CD4-positive, alpha-beta T cell treated with Interleukin-21 for 1 hour (primary cell): ENCODE results near the gene RFK.
"Not testable (repeated sequence)": the region's sequence is repeated elsewhere in the genome, so short reads cannot be mapped to it uniquely, and the experiment has no call there.

ENCODE experiments used
- DNase-seq: peaks from one replicate; pipeline ENCODE4 v3.0.0-alpha.2; 2020

The RFK gene

DNA sequence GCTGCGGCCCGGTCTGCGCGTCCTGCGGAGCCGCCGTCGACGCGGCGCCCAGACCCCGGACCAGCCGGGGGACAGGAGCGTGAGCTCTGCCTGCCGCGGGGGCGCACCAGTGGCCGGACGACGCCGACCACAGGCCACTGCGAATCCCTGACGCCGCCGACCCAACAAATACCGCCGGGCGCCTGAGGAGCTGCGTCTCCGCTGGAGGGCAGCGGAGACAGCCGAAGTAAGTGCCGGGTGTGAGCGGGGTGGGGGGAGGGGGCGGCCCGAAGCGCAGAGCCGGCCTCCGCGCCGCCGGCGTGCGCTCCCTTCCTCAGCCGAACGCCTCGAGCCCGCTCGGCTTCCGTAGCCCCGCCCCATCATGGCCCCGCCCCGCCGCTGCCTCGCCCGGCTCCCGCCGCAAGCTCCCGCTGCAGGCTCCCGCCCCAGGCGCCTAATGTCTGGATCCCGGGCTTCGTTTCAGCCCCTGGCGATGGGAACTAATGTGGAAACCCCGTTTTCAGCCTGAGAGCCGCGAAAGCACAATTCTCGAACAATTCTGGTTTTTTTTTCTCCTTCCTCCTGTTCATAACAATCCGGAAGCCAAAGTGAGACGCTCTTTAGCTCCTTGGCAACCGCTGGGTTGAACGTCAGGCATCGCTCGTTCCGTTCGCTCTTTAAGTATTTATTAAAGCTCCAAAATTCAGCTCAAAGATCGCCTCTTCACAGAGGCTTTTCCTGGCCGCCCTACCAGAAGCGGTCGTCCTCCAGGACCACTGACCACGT is at the start of gene RFK:
Gene RFK, minus strand, starts transcription at position 232 of the 765 bp plus-strand sequence. CDS start 255 bp downstream, outside the sequence.
- peak; percentile 93 for DNase-seq

DNA sequence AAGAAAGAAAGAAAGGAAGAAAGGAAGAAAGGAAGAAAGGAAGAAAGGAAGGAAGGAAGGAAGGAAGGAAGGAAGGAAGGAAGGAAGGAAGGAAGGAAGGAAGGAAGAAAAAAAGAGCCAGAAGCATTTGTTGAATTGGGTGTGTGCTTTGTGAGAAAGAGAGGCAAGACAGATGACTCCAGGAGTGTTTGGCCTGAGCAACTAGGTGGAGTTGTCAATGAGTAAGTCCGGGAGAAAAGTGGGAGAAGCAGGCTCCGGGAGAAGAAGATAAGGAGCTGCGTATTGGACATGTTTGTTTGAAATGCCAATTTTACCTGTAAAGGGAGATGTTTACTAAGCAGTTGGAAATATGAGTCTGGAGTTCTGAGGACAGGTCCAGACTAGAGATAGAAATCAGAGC is 49.7 kb upstream of the RFK start:
- DNase-seq, result no peak

DNA sequence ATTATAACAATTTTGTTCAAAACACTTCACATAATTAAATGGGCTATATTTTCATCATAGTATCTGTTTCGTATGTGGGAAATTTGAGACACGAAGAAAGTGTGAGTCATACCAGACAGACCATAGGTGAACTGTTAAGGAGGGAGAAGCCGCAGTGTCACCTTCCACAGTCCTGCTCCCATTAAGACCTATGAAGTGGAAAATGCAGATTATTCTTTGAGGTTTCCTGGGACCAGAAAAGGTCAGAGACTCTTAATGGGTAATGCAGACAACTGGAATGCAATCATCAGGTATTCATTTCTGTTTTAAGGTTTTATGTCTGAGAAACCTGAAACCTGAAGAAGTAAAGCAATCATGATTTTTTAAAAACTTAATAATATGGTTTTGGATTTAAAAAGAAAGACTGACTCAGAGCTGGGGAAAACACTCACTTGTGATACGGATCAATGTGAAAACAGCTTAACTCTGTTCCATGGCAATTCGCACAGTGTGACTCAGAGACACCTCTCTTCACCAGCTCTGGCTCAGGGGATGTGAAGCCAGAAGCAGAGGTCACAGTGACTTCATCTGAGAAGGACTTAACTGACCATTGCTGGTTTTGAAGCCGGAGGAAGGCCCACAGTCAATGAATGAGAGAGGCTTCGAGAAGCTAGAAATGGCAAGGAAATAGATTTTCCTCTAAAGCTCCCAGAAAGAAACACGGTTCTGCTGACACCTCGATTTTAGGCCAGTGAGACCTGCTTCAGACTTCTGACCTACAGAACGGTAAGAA is 47.5 kb upstream of the RFK start:
- DNase-seq, result no peak

DNA sequence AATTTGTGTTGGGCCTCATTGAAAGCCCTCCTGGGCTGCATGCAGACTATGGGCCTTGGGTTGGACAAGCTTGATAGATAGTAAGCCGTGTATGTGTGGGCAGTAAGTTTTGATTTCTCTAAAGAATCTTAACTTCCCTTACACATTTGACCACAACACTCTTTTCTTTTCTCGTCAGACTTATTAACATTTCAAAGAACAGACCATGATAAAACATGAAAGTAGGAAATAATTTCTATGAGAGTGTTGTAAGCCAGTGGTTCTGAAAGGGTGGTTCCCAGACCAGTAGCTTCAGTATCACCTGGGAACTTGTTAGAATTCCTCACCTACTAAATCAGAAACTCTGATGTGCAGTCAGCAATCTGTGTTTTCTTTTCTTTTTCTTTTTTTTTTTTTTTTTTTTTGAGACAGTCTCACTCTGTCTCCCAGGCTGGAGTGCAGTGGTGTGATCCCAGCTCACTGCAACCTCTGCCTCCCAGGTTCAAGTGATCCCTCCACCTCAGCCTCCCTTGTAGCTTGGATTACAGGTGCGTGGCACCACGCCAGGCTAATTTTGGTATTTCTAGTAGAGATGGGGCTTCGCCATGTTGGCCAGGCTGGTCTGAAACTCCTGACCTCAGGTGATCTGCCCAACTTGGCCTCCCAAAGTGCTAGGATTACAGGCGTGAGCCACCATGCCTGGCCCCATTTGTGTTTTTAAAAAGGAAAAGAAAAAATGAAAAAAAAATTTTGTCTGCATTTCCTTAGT is 44.8 kb upstream of the RFK start:
- no peak for DNase-seq

DNA sequence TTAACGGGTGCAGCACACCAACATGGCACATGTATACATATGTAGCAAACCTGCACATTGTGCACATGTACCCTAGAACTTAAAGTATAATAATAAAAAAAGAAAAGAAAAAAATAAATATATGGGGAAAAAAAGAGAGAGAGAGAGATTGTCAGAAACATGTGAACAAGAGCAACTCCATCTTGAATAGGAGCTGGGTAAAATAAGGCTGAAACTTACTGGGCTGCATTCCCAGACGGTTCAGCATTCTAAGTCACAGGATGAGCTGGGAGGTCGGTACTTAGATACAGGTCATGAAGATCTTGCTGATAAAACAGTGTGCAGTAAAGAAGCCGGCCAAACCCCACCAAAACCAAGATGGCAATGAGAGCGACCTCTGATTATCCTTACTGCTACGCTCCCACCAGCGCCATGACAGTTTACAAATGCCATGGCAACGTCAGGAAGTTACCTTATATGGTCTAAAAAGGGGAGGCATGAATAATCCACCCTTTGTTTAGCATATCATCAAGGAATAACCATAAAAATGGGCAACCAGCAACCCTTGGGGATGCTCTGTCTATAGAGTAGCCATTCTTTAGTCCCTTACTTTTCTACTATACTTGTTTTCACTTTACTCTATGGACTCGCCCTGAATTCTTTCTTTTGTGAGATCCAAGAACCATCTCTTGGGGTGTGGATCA is 42.9 kb upstream of the RFK start:
- DNase-seq, result not testable (repeated sequence)

DNA sequence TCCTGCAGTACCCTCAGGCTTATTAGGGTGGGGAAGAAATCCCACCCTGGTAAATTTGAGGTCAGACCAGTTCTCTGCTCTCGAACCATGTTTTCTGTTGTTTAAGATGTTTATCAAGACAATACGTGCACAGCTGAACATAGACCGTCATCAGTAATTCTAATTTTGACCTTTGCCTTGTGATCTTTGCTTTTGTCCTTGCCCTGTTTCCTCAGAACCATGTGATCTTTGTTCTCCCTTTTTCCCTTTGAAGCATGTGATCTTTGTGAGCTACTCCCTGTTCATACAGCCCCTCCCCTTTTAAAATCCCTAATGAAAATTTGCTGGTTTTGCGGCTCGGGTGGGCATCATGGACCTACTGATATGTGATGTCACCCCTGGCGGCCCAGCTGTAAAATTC is 40.7 kb upstream of the RFK start:
- not testable (repeated sequence) for DNase-seq

DNA sequence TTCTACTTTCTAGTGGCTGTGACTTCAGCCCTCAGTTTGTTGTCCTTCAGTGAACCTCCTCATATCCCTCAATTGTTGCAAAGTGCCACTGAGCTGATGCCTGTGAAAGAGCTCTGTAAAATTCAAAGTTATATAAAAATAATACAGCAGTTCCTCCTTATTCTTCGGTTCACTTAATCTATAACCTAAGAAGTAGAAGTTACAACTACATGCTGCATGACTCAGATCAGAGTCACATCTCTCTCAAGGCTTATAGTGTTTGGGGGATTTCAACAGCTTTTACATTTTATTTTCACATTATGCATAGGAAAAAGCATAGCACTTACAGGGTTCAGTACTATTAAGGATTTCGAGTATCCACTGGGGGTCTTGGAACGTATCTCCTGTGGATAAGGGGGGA is 39.6 kb upstream of the RFK start:
- DNase-seq, result no peak

DNA sequence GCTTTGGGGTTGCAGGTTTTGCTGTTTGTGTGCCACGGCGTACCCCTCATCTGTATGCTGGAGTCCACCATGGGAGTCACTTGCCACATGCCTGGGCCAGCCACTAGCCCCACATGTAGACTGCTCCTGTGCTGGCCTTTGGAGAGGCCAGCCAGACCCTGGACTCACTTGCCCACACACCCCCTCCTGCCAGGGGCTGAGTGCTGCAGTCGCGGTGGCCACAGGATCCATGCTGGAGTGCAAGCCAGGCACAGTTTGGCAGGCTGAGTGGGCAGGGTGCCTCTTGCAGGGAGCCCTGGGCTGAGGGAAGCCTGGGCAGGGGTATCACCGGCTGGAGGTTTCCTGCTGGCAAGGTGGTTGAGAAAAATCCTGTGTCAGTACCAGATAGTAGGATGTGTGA is 39.2 kb upstream of the RFK start:
- DNase-seq, result no peak

DNA sequence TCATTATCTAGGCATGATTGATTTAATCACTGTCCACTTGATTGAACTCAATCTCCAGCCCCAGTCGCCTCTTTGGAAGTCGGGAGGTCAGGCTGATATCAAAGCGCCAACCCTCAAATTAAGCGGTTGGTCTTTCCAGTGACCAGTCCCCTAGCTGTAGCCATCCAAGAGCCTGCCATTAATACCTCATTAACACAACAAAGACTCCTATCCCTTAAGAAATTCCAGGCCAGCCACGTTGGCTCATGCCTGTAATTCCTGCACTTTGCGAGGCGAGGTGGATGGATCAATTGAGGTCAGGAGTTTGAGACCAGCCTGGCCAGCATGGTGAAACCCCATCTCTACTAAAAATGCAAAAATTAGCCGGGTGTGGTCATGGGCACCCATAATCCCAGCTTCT is 37.4 kb upstream of the RFK start:
- DNase-seq, result no peak

DNA sequence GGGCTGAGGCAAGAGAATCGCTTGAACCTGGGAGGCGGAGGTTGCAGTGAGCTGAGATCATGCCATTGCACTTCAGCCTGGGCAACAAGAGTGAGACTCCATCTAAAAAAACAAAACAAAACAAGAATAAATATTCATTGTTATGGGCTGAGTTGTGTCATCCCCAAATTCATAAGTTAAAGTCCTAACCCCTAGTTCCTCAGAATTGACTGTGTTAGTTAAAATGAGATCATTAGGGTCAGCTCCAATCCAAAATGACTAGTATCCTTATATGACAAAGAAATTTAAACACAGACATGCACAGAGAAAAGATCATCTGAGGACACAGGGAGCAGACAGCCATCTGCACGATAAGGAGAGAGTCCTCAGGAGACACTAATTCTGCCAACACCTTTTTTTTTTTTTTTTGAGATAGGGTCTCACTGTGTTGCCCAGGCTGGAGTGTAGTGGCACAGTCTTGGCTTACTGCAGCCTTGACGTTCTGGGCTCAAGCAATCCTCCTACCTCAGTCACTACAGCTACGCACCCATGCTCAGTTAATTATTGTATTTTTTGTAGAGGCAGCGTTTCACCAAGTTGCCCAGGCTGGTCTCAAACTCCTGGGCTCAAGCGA is 32.7 kb upstream of the RFK start:
- no peak for DNase-seq

DNA sequence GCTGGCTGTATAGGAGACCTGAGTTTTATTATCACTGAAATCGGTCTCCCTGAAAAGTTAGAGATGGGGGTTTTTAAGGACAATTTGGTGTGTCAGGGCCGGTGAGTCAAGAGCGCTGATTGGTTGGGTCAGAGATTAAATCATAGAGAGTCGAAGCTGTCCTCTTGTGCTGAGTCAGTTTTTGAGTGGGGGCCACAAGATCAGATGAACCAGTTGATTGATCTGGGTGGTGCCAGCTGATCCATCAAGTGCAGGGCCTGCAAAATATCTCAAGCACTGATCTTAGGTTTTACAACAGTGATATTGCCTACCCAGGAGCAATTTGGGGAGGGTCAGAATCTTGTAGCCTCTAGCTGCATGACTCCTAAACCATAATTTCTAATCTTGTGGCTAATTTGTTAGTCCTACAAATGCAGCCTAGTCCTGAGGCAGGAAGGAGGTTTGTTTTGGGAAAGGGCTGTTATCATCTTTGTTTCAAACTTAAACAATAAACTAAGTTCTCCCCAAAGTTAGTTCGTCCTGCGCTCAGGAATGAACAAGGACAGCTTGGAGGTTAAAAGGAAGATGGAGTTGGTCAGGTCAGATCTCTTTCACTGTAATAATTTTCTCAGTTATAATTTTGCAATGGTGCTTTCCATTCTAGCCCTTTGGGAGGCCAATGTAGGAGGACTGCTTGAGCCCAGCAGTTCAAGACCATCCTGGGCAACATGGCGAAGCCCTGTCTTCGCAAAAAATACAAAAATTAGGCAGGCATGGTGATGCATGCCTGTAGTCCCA is 31.6 kb upstream of the RFK start:
- no peak for DNase-seq

DNA sequence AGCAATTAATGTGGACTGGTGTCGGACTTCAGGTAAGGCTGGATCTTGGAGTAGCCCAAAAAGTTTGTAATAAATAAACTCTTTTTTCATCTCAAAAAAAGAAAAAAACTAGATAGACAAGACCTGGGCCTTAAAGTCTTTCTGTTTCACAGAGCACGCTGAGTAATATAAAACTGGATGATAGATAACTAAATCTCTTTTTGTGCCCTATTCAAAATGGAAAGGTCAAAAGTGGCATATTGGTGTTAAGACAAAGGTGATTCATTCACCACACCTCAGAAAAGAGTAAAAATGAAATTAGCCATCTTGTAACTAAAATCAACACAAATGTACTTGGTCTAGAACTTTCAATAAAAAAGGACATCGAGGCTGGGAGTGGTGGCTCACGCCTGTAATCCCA is 30.3 kb upstream of the RFK start:
- no peak for DNase-seq

DNA sequence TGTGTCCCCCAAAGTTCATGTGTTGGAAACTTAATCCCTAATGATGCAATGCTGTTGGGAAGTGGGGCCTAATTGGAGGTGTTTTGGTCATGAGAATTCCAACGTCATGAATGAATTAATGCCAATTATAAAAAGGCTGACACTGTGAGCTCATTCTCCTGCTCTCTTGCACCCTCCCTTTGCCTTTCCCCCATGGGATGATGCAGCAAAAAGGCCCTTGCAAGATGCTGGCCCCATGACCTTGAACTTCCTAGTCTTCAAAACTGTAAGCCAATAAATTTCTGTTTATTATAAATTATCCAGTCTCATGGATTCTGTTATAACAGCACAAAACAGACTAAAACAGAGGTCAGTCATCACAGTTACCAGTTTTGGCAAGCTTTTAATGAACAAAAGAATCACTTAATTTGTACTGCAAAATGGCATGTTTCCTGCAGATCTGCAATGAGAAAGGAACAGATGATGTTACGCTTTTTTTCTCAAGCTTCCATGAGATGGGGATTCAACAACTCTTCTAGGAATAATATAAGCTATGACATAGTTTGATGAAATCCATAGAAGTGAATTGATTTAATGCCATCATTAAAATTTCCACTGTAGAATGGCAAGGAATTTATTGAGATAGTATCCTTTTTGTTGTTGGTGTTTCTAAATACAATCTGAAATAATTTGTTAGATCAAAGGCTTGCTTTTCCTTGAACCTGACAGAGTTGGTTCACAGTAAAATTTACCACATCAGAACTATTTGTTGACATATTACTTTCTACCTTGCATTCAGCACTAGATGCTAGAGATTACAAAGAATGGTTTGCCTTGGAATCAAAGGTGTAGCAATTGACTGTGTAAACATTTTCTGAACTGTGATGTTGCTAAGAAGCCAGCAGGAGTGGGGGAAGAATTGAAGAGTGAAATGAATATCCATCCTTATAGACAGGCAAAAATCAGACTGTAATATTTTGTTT is 29.3 kb upstream of the RFK start:
- peak; percentile 7 for DNase-seq

DNA sequence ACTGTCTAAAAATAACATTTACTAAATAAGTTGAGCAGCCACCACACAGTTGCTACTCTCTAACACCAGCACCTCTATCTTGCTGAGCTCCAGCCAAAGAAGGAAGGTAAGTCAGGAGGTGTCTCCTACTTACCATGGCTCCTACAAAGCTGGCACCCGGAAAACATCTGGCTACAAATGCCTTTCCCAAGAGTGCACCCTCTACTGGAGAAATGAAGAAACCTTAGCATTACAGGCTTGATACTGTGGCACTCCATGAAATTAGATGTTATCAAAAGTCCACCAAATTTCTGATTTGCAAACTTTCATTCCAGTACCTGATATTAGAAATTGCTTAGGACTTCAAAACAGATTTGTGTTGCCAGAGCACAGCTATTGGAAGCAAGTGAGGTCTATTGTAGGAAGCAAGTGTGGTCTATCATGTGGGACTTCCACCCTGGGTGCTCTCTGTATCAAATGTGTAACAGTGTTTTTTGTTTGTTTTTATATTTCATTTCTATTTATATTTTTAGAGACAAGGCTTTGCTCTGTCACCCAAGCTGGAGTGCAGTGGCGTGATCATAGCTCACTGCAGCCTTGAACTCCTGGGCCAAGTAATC is 25.7 kb upstream of the RFK start:
- peak; percentile 20 for DNase-seq

DNA sequence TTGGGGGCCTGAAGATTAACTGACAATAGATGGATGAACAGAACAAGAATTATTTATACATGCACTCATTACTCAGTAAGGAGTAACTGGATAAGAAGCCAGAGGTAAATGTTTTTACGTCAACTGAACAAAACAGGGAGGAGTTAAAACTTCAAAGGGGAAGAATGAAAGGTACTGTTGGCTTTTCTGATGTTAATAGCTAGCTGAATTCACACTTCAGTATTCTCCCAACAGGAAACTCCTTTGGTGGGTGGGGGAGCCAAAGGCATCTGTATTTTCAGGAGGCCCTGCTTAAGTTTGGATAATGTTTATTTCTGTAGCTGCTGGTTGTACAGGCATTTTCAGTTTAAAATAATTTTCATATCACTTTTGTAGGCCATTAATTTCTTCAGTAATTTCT is 23.2 kb upstream of the RFK start:
- DNase-seq, result no peak

DNA sequence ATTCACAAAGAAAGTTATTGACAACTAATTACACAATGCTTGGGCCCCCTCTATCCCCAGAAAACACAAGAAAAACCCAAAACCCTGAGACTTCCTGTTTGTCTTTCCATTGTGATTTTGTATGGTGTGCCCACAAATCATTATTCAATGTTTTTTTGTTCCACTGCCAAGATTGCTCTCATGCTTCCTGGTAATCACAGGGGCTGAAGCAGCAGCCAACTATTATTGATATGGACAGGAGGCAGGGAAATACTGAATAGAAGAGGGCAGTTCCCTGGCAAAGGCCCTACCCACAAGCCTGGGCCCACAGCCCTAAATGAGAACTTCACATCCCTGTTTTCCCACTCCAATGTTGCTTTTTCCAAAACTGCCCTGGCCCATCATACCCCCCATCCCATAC is 21.5 kb upstream of the RFK start:
- no peak for DNase-seq

DNA sequence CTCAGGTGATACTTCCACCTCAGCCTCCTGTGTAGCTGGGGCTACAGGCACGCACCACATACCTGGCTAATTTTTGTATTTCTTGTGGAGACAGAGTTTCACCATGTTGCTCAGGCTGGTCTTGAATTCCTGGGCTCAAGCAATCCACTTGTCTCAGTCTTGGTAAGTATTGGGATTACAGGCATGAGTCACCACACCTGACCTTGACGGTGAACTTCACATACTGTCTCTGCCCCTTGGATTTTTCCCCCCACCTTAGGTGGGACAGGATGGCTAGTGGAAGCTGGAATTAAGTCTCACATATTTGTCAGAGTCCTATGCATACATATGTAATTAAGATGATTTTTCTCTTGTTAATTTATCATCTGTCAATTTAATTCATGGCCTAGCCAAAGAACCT is 20.9 kb upstream of the RFK start:
- DNase-seq, result no peak

DNA sequence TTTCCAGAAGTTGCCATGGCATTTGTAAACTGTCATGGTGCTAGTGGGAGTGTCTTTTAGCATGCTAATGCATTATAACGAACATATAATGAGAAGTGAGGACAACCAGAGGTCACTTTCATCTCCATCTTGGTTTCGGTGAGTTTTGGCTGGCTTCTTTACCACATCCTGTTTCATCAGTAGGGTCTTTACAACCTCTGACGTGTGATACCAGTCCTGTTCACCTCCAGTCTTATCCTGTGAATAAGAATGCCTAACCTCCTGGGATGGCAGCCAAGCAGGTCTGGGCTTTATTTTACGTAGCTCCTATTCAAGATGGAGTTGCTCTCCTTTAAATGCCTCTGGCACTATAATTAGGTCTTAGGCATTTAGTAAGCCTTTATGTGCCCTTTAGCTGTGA is 20.4 kb upstream of the RFK start:
- peak; percentile 12 for DNase-seq

DNA sequence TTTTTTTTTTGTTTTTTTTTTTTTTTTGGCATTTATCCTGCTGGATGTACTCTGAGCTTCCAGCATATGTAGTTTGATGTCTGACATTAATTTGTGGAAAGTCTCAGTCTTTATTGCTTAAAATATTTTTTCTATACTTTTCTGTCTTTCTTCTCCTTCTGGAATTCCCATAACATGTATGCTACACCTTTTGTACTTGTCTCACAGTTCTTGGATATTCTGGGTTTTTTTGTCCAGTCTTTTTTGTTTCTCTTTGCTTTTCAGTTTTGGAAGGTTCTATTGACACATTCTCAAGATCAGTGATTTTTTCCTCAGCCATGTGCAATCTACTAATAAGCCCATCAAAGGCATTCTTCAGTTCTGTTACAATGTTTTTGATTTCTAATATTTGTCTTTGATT is 19.4 kb upstream of the RFK start:
- no peak for DNase-seq

DNA sequence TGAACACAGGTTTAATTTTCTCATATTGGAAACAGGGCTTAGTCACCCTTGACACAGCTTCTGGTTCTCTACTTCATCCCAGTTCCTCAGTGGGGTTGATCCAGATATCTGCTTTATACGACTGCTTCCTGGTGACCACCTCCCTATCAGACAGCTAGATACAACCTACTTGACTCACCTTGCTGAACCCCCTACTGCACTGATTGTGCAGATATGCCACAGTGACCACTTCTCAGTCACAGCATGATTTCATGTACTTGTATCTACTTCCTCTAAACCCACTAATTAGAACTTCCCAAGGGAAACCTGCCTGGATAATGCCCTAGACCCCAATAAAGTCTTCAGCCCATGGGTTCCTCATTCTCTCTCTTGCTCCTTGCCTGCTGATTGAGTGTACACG is 18.4 kb upstream of the RFK start:
- DNase-seq, result no peak
